A549 (cell line): ENCODE results near the gene SULT1A1.

ENCODE experiments used
- CTCF ChIP-seq: fragments of >200 bp; sonication (Bioruptor Twin); formaldehyde crosslinking; IDR thresholded peaks from 3 replicates; pipeline ENCODE4 v1.5.1; 2016
- EP300 ChIP-seq, 2 experiments: fragments of >200 bp; sonication (Bioruptor Twin); formaldehyde crosslinking; IDR thresholded peaks; 2 replicates in 1 of 2; 3 replicates in 1 of 2; pipeline ENCODE4 v1.6.1; 2016 to 2017
- HDAC2 ChIP-seq: fragments of 200-600 bp; sonication (generic); IDR thresholded peaks from 2 replicates; pipeline ENCODE4 v1.6.1; 2016
- JUNB ChIP-seq: fragments of >200 bp; sonication (Bioruptor Twin); formaldehyde crosslinking; IDR thresholded peaks from 2 replicates; pipeline ENCODE4 v1.6.1; 2016
- NFE2L2 ChIP-seq: fragments of 150-350 bp; conservative IDR thresholded peaks from 2 replicates; pipeline ENCODE4 v1.6.1; 2014; ENCODE audit warnings: low read length
- PBX3 ChIP-seq: IDR thresholded peaks from 2 replicates; pipeline ENCODE4 v1.6.1; 2012
- POLR2A ChIP-seq: IDR thresholded peaks from 2 replicates; pipeline ENCODE4 v1.6.1; 2012; ENCODE audit warnings: mild to moderate bottlenecking, low read length
- RCOR1 ChIP-seq: fragments of 150-350 bp; IDR thresholded peaks from 2 replicates; pipeline ENCODE4 v1.6.1; 2014; ENCODE audit warnings: antibody characterized with exemption, low read length, low read depth
- REST ChIP-seq: fragments of 200-600 bp; sonication (generic); IDR thresholded peaks from 2 replicates; pipeline ENCODE4 v1.6.1; 2016; ENCODE audit warnings: antibody characterized with exemption, mild to moderate bottlenecking, moderate library complexity
- RFX5 ChIP-seq: fragments of 450-650 bp; IDR thresholded peaks from 2 replicates; pipeline ENCODE4 v1.7.1; 2014; ENCODE audit warnings: antibody characterized with exemption, mild to moderate bottlenecking, moderate library complexity
- USF2 ChIP-seq: fragments of 450-650 bp; IDR thresholded peaks from 2 replicates; pipeline ENCODE4 v1.6.1; 2014; ENCODE audit warnings: antibody characterized with exemption

- TF ChIP-seq CTCF (no peak), EP300 (IDR thresholded peaks at IDR 0.05) (no peak), HDAC2 (no peak), POLR2A (no peak), REST (no peak), NFE2L2 (no peak), USF2 (no peak), RFX5 (no peak), JUNB (no peak), RCOR1 (no peak), PBX3 (no peak)
These were observed at the start of gene SULT1A1 for GRCh38 chr16:28609631-28610594.
